Stimulated activated CD8-positive, alpha-beta memory T cell treated with anti-CD3 and anti-CD28 coated beads, Interleukin-12 subunit alpha, Interleukin-12 subunit beta, amount 100 ng/mL, for 24 hours (primary cell): Measurements from ENCODE around the gene ZNF436.

Experiments used
- DNase-seq: peaks from one replicate; pipeline ENCODE4 v3.0.0-alpha.2; 2020; ENCODE audit errors: extremely low read depth

The ZNF436 gene

DNA sequence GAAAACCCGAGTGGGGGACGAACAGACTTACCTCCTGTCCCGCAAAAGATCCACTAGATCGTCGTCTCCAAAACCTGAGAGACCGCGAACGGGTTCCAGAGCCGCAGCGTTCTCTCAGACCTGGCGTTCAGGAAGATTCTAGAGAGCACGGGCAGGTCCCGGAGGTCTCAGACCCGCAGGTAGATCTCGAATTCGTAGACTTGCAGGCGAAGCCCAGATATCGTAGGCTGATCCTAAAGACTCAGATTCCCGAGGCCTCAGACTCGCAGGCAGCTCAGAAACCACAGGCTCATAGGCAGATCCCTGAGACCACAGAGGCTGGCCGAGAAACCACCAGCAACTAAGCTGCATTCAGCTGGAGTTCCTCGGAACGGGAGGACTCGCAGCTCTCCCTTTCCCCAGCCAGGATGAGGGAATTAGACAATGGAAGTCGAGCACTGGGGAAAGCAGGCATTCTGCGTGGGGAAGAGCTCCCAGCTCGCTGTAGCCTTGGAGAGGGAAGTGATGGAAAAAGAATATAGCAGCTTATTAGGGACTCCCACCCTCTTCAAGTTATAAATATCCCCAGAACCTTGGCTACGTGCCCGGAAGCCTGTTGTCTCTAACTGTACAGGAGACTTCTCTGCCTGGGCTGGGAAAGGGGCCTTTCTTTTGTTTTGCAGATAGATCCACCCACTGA is at the start of gene ZNF436:
Gene ZNF436 (minus strand): TSS at position 502 of the 679 bp plus-strand sequence. CDS start 1,831 bp downstream, outside the sequence.
- DNase-seq = no peak

DNA sequence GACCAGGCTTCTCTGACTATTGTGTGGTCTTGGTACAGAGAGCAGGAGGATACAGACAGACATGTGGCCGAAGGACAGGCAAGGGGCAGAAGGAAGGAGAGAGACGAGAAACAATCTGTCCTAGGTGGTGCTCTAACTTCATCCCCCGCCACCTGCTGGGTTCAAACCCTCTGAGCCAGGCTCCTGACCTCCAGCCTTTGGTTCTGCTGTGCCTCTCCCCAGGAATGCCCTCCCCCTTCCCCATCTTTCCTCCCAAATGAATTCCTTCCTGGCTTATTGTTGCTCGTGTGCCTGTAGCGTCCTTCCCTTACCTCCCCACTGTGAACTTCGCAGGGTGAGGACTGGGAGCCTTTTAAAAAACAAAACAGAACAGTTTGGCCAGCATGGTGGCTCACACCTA is 49.5 kb upstream of the ZNF436 start:
- DNase-seq = no peak

DNA sequence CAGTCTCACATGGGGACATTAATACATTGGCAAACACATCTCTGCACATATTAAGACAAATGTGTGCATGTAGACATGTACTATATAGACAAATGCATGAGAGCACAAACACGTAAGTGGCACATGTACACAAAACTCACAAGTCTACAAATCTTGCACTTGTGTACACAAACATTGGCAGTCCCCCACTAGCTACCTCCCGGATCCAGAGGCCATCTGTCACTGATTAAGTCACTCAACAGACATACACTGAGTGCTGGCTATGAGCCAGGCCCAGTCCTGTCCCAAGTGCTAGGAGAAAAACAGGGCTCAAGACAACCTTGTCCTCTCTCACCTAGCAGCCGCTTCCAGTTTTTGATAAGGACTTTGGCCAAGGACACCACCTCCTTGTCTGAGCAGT is 47.9 kb upstream of the ZNF436 start:
- no peak for DNase-seq

DNA sequence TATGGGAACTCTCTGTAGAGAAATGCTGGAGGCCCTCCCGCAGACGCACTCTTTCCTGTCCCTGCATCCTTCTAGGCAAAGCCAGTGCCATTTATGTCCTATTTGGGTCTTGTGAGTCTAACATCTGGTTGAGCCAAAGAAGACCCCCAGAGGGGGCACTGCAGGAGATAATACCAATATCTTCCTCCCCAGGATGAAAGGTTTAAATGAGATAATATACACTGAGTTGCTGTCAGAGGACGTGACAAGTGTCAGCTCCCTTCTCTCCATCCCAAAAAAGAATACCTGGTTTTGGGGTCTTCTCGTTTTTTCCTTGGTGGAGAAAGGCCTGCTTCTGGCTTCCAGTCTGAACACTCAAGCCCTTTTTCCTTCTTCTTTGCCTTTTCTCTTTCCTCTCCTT is 47.3 kb upstream of the ZNF436 start:
- DNase-seq = no peak

DNA sequence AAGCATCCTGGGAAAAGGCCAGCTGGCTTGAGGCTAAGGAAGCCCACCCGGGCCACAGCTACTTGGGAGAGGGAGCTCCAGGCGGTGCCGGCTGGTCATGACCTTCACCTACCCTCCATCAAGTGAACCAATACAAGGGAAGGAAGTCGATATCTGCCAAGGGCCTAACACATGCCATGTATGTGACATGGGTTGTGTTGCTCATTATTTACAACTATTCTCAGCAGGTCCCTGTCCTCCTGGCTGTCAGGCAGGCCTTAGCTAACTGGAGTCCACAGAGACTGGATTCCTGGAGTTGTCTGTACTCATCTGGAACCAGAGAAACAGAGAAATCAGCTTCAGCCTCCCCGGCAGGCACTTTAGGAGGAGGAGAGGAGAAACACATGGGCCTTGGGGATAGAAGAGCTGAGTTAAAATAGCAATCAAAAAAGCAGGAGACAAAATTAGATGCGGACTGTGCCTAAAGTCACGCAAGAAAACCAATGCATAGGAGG is 39.2 kb upstream of the ZNF436 start:
- no peak for DNase-seq

DNA sequence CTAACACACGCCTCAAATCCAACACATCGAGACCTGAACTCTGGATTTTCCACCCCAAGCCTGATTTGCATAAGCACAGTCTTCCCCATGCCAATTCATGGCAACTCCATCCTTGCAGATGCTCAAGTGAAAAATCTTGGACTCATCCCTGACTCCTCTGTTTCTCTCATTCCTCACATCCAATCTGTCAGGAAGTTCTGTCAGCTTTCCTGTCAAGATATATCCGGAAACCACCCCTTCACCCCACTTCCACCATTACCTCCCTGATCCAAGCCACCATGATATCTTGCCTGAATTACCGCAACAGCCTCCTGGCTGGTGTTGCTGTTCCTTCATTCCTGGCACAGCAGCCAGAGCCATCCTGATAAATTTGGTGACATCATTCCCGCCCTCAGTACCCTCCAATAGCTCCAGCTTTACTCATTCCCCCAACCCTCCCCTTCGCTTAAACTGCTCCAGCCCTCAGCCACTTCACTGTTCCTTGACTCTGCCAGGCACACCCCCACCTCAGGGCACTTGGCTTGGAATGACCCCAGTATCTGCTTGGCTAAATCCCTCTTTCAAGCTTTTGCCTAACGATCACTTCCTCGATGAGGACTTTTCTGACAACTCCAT is 37.5 kb upstream of the ZNF436 start:
- DNase-seq = no peak

DNA sequence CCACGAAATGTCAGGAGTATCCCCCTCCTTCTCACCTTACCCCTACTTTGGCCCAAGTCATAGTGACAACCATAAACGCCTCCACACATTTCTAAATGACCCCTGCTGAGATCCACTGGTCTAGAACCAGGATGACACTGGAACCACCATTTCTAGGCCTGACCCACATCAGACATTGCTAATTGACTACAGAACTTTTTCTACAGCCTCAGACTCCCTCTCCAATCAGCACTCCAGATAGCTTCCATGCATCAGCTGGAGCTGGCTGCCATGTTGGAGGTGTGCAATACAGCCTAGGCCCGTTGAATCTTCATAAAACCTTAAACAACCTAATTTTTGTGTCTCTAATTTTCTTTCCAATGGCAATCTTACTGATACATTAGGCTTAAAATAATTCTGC is 36.3 kb upstream of the ZNF436 start:
- DNase-seq = no peak

DNA sequence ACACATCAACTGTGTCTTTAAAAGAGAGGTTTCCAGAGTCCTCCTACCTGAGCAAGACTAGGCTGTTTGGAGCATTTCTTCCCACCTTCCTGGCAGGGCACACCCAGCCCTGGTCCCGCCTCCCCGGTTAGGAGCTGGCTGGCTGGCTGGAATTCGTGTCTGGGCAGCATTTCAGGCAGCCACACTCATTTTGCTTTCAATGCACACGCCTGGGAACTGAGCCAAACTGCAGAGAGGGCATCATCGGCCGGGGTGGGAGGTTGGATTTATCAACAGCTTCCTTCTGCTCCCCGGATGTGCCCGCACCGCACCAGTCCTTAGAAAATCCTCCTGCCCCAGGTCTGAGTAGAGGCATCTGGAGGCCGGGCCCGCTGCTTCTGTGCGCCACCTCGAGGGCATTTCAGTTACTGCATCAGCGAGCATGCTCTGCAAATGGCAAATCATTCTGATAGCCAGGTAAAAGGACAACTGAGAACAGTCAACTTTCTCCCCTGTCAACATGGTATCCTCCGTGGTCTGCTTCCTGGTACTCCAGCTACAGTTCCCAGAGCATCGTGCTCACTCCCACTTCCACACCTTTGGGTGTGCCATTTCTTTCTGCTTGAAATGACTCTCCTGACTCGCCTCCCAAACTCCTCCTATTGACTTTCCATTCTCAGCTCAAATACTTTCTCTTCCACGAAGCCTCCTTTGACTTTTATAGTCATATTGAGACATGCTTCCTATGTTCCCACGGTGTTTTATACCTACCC is 34.3 kb upstream of the ZNF436 start:
- DNase-seq = peak; percentile 58

DNA sequence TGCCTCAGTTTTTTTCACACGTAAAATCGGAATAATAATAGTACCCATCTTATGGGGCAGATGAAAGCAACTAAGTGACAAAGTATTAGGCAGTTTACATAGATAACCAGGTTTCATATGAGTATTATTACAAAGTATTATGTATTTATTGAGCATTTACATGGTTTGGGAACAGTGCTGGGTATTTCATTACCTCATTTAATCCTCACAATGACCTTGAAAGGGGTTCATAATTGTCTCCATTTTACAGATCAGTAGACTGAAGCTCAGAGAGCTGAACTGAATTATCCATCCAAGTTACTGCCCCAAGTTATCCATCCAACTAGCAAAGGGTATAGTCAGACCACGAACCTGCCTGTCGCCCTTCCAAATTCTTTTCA is 33.7 kb upstream of the ZNF436 start:
- DNase-seq = no peak

DNA sequence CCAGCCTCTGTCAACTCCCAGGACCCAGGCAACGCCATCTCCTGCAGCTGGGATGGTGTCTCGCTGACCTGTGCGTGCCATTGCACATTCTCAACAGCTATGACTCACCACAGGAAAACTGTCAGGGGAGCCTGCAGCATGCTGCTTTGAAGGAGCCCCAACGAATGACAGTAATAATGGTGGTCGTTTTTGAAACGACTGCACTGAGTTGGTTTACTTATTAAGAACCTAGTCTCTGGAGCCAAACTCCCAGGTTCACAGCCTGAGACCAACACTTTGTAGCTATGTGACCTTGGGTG is 33.4 kb upstream of the ZNF436 start:
- DNase-seq = no peak

DNA sequence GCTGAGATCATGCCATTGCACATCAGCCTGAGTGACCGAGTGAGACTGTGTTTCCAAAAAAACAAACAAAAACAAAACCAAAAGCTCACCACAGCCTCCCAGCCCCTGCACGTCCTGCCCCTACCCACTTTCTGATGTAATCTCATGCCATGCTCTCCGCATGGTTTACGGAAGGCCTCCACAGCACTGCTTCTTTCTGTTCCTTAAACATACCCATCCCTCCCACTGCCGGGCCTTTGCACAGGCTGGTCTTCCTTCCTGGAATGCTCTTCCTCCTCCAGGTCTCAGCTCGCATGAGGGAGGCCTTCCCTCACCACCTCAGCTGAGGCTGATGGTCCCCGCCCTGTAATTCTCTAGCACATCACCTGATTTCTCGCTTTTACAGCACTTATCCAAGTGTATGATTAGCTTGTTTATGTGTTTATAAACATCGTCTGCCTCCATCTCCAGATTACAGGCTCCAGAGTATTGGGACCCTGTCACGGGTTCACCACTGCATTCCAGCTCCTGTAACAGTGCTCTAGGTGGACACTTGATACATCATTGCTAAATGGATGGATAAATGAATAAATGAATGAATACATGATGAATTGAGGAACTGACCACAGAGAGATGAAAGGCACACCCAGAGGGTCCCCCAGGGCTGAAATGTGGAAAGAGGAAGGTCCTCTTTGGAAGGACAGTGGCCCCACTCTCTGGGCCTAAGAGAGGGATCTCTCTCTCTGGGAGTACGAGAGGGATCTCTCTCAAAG is 32.8 kb upstream of the ZNF436 start:
- no peak for DNase-seq

DNA sequence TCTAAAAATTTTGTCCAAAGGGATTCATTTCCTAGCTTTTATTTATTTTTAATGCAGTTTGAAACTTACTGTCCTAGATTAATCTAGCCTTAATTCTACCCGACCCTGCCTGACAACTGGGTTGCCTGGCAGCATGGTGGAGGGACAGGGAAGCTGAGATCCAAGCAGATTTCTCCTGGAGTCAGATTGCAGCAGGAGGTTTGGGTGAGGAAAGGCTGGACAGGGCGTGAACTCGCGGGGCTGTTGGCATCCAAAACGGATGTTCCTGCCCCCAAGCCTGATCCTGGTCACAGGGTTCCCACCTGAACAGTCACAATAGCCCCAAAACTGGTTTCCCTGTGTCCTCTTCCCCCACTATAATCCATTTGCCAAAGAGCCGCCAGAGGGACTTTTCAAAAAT is 31.7 kb upstream of the ZNF436 start:
- no peak for DNase-seq

DNA sequence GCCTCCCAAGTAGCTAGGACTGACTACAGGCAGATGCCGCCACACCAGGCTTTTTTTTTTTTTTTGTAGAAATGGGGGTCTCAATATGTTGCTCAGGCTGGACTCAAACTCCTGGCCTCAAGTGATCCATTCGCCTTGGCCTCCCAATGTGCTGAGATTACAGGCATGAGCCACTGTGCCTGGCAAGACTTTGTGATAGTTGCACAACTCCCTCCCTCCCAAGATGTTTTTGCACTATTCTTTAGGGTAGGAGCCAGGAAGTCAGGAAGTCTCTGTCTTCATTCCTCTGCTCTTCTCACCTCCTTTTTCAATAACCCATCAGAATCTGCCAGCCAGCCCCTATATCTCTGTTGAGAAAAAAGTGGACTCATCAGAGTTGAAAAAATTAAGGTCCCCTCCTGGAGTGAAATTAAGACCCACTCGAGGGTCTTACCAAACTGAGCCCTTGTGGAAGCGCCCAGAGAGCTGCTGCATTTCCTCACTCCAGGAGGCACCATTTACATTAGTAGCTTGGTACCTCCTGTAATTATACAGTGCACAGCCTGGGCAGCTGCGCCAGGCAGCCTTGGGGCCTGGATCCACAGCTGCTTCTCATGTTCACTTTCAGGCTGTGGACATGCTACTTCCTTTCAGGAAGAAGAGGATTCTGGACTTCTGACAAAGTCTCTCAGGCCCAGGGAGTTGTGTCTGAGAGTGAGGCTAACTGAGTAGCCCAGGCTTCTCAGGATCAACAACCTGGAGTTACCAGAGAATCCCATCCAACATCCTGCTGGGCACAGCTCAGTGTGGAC is 30.9 kb upstream of the ZNF436 start:
- no peak for DNase-seq

DNA sequence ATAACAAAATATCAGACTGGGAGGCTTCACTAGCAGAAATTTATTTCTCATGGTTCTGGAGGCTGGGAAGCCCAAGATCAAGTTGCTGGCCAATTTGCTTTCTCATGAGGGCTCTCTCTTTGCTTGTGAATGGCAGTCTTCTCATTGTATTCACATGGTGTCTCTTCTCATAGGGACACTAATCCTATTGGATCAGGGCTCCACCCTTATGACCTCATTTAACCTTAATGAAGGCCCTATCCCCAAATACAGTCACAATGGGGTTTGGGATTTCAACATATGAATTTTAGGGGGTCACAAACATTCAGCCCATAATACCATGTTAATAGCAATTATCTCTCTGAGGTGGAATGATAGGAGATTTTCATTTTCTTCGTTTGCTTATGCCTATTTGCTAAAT is 29.6 kb upstream of the ZNF436 start:
- DNase-seq = no peak

DNA sequence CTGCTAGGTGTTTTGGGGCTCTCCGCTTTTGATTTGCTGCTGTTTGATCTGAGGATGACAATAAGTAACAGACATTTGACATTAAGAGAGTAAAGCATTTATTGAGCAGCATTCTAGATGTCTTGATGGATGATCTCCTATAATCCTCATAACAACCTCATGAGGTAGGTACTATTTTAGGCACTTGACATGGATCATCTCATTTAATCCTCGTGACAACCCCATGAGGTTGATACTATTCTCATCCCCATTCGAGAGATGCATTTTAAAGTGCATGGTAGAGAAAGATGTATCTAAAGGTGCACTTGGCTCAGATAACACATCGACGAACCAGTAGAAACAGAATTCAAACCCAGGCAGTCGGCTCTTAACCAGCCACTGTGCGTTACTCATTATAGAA is 28.3 kb upstream of the ZNF436 start:
- no peak for DNase-seq

DNA sequence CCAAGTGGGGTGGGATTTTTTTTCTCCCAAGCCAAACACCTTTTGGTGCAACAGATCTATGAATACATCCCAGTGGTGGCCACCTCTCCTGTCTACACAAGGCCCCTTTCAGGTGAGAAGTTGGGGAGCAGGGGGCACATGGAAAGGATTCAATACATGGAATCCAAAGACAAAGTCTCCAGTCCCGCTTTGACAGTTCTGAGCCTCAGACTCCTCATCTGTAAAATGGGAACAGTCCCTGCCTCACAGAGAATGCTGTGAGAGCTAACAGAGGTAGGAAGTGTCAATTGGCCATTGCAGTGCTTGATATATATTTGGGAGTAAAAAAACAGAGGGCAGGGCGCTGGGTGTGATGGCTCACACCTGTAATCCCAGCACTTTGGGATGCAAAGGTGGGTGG is 26.7 kb upstream of the ZNF436 start:
- DNase-seq = no peak

DNA sequence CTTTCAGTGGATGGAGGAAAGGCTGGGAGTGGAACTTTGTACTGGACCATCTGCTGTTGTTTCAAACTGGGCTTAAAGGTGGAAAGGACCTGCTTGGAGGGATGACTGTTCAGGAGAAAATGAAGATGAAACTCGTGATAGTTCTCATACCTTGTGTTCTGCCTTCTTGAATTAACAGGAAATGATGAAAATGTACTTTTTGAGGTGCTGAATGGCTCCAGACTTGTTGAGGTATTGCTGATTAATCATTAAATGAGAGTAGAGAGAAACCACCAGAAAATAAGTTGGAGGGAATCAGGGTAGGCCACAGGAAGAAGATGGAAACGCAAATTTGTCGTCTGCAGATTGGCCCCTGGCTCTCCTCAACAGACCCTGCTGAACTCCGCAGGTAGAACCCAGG is 26.2 kb upstream of the ZNF436 start:
- DNase-seq = no peak

DNA sequence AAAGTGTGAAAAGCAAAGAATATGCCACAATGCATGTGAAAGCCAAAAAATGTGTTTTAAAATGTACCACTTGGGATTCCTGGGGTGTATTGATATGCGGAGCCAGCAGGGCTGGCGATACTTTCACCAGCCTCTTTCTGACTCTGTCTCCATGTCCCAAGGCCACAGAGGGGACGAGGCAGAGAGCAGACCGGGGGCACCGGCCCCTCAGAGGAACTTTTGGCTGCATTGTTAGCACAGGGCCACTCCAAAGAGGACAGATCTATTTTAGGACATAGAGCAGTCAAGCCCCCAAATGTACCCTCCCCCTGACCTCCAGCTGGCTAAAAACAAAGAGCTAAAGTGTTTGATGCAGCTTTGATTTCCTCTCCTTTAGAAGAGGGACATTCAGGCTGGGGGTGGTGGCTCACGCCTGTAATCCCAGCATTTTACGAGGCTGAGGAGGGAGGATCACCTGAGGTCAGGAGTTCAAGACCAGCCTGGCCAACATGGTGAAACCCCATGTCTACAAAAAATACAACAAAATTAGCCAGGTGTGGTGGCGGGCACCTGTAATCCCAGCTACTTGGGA is 25.6 kb upstream of the ZNF436 start:
- DNase-seq = no peak

DNA sequence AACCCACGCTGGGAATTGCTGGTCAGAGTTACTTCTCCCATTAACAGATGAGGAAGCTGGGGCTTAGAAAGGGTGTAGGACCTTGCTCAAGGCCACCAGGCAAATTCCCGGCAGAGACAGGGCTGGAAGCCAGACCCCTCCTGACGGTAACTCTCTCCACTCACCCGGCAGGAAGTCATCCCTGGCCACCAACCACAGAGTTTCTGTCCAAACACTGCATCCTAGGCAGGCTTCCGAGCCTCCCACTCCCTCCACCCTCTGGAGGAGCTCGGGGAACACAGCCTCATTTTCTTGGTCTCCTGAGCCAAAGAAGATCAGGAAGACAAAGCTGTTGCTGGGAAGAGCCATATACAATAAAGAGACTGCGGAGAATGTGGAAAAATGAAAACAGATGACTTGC is 25.0 kb upstream of the ZNF436 start:
- no peak for DNase-seq

DNA sequence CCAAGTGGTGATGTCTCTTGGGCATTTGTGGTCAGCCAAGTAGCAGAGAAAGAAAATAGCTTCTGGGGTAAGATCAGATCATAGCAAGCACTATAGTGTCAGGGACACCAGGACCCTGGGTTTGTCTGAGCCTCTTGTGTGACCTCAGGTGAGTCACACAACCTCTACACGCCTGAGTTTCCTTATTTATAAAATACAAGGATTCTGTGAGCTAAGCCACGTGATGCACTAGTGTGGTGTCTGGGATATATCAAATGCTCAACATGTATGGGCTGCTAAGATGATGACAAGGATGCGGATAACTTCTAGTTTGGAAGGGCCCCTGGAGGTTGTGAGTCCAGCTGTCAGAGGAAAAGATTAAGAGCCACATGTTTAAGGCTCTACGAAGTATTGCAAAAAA is 24.5 kb upstream of the ZNF436 start:
- DNase-seq = no peak

DNA sequence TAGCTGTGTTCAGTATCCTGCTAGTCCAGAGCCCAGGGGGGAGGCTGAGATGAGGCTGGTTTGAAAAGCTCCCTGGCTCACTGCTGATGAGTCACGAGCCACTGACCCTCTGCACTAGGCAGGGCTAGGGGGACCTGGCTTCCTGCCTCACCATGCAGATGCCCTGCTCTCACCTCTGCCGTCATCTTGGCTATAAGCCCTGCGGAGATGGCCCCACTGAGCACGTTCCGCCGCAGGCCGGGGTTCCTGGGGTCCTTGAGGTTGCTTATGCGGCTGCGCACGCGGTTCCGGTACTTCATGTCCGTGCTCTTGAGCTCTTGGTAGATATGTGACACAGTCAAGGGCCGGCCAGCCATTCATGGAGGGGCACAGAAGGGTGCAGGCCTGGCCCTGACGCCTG is 24.1 kb upstream of the ZNF436 start:
- no peak for DNase-seq
